GM21529 (cell line): ENCODE results near the gene PROZ.
"Not testable (repeated sequence)": the region's sequence is repeated elsewhere in the genome, so short reads cannot be mapped to it uniquely, and the experiment has no call there.

Source experiments
- ATAC-seq: cut with Tn5 transposase; IDR thresholded peaks from one replicate; pipeline ENCODE4 v1.9.1; 2021; ENCODE audit not compliant: unreplicated experiment

PROZ gene

GRCh38 chr13:113153810-113154748, 4.4 kb upstream of the PROZ start:
- ATAC-seq: peak; percentile 71

GRCh38 chr13:113155201-113155600, 3.2 kb upstream of the PROZ start:
- ATAC-seq: no peak

GRCh38 chr13:113155982-113156655, 2.3 kb upstream of the PROZ start:
- ATAC-seq: no peak

- no peak for ATAC-seq
These were observed 1.1 kb upstream of the PROZ start for GRCh38 chr13:113157206-113157928.

- no peak for ATAC-seq
These were observed 498 bp downstream of the PROZ start for GRCh38 chr13:113158946-113159345.

- no peak for ATAC-seq
These were observed 1.3 kb downstream of the PROZ start for GRCh38 chr13:113159701-113160100.

- ATAC-seq: no peak
These were observed 2.5 kb downstream of the PROZ start for GRCh38 chr13:113160983-113161382.

- no peak for ATAC-seq
These were observed 3.0 kb downstream of the PROZ start for GRCh38 chr13:113161433-113161832.

GRCh38 chr13:113161975-113162374, 3.5 kb downstream of the PROZ start:
- not testable (repeated sequence) for ATAC-seq

GRCh38 chr13:113162783-113163685, 4.6 kb downstream of the PROZ start:
- no peak for ATAC-seq

- ATAC-seq: no peak
These were observed 6.0 kb downstream of the PROZ start for GRCh38 chr13:113164492-113164891.

GRCh38 chr13:113166266-113166665, 7.8 kb downstream of the PROZ start:
- no peak for ATAC-seq

- ATAC-seq: no peak
These were observed 8.2 kb downstream of the PROZ start for GRCh38 chr13:113166681-113167080.

- no peak for ATAC-seq
These were observed 8.7 kb downstream of the PROZ start for GRCh38 chr13:113167155-113167554.

GRCh38 chr13:113167575-113167974, 9.1 kb downstream of the PROZ start:
- ATAC-seq: no peak

- no peak for ATAC-seq
These were observed 9.8 kb downstream of the PROZ start for GRCh38 chr13:113168211-113168610.

- ATAC-seq: no peak
These were observed 11.1 kb downstream of the PROZ start for GRCh38 chr13:113169277-113170272.

GRCh38 chr13:113170511-113170910, 12.1 kb downstream of the PROZ start:
- no peak for ATAC-seq
